Spleen (tissue), 7 donors: ENCODE measurements around the gene ATP2B2.

Experiments
- CTCF ChIP-seq, 11 experiments: fragments of 200-600 bp in 7 of 11; fragments of 450-650 bp in 4 of 11; sonication (generic) in 4 of 11; IDR thresholded peaks in 8 of 11; conservative IDR thresholded peaks in 3 of 11; 1 replicate in 7 of 11; 2 replicates in 4 of 11; pipeline versions ENCODE4 v1.4.0 to v1.8.0; 2016 to 2021; ENCODE audit warnings: antibody characterized with exemption in 11 of 11, inconsistent platforms in 4 of 11, mild to moderate bottlenecking in 1 of 11
- POLR2A ChIP-seq, 3 donors: fragments of 450-650 bp; IDR thresholded peaks; one replicate each; pipeline ENCODE4 v1.5.1; 2017; ENCODE audit warnings: antibody characterized with exemption in 3 of 3, mild to moderate bottlenecking in 1 of 3
- POLR2AphosphoS5 ChIP-seq, 3 donors: sonication (generic); formaldehyde crosslinking; IDR thresholded peaks; one replicate each; pipeline ENCODE4 v1.5.1; 2017; ENCODE audit warnings: antibody characterized with exemption in 3 of 3
- donor health status: DM: no; HTN: no; CAD: no; lungs with moderate emphysema.
- donor health status: DM: no; HTN: no; CAD: no.
- donor health status: DM: no; HTN: no; CAD: no.

GRCh38 chr3:10552631-10552943, 47.2 kb upstream of the ATP2B2 start:
- no peak for TF ChIP-seq CTCF (IDR thresholded peaks at IDR 0.05 in 8 of 11, conservative IDR thresholded peaks at IDR 0.05 in 3 of 11)
- no peak for TF ChIP-seq POLR2A (IDR thresholded peaks at IDR 0.05)
- no peak for TF ChIP-seq POLR2AphosphoS5 (IDR thresholded peaks at IDR 0.05)
